ENCODE data around the gene IQGAP2.

IQGAP2 gene

DNA sequence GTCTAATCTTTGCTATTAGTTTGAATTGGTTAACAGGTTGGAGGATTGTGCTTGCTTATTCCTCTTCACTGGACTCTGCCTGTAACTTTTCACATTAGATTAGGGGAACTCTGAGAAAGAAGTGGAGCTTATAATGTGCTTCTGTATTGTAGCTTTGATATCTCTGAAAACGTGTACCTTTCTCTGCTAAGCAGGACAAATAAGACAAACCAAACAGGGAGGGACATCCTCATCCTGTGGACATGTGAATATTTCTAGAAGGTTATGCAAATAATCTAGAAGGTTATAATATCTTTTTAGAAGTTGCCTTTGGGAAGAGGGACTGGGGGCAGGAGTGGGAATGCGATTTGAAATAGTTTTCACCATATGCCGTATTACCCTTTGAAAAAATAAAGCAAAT is 11.7 kb downstream of the IQGAP2 start:
- Histone ChIP-seq H3K4me2 (peak overlapping the region in 3 of 11 experiments; percentile 25 to 65 (median 60); a peak in 5 of 22 replicates), H3K4me1 (peaks cover 22 to 50% (median 34%) of the 10 kb centered on the region in 10 experiments), H3K9ac (no peak overlapping the region), H3K4me3 (no peak overlapping the region), H3K27ac (no peak overlapping the region), H4K20me1 (peaks cover 41 to 100% (median 100%) of the 10 kb centered on the region in 11 experiments; a peak in 21 of 22 replicates), H3K36me3 (peaks cover 3 to 69% (median 37%) of the 10 kb centered on the region in 11 experiments; a peak in 18 of 22 replicates), H3K27me3 (no peaks in the 10 kb centered on the region), H3K9me3 (replicated peaks in 1 of 11) (peaks cover 0 to 7% (median 0%) of the 10 kb centered on the region in 11 experiments; a peak in 2 of 22 replicates)
- TF ChIP-seq Cebpa-rat (IDR thresholded peaks at IDR 0.05), result no peak

GRCh38 chr5:76415855-76416254 is 12.8 kb downstream of the IQGAP2 start:
- H4K20me1 ChIP-seq, result peaks cover 34 to 100% (median 99%) of the 10 kb centered on the region in 11 experiments; a peak in 21 of 22 replicates
- peaks cover 0 to 7% (median 0%) of the 10 kb centered on the region in 11 experiments; a peak in 3 of 22 replicates for H3K9me3 ChIP-seq (replicated peaks in 1 of 11)
- H3K4me3 ChIP-seq, result no peak overlapping the region
- peaks cover 5 to 68% (median 33%) of the 10 kb centered on the region in 11 experiments; a peak in 18 of 22 replicates for H3K36me3 ChIP-seq
- H3K4me2 ChIP-seq, result no peak overlapping the region; a peak in 1 of 22 replicates
- no peak overlapping the region for H3K9ac ChIP-seq
- no peak for TF ChIP-seq Cebpa-rat (IDR thresholded peaks at IDR 0.05)
- H3K4me1 ChIP-seq, result peaks cover 23 to 45% (median 36%) of the 10 kb centered on the region in 10 experiments
- no peaks in the 10 kb centered on the region for H3K27me3 ChIP-seq
- no peak overlapping the region for H3K27ac ChIP-seq

DNA sequence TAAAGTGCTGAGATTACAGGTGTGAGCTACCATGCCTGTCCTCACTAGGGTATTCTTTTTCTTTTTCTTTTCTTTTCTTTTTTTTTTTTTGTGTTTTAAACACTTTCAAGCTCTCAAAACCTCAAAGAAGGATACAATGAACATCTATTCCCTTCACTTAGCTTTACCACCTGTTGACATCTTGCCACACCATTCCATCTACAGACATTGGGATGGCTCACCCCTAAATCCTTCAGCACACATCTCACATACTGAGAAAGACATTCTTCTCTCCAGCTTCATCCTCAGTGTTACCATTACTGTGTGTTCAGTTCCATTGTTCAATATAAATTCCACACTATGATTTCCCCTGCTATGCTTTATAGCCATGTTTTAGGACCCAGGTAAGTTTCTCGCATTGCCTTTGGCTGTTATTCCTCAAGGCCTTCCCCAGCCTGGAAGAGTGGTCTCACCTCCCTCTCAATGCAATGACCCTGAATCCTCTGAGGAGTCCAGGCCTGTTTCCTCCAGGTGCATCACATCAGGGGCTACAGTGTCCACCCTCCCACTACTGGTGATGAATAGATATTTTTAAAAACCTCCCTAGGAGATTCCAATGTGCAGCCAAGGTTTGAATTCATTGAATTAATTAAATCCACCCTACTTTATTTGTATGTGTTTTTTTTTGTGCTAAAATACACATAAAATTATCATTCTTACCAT is 16.7 kb downstream of the IQGAP2 start:
- no peak overlapping the region for H3K27ac ChIP-seq
- H3K4me2 ChIP-seq, result 0 out of 22 replicates have a peak overlapping the region, but pooled peaks of 1 of the 11 experiments have one; percentile 5
- peaks cover 41 to 56% (median 46%) of the 10 kb centered on the region in 10 experiments for H3K4me1 ChIP-seq
- no peaks in the 10 kb centered on the region for H3K27me3 ChIP-seq
- no peak overlapping the region for H3K9ac ChIP-seq
- peaks cover 18 to 100% (median 99%) of the 10 kb centered on the region in 11 experiments; a peak in 21 of 22 replicates for H4K20me1 ChIP-seq
- no peak overlapping the region for H3K4me3 ChIP-seq
- peaks cover 5 to 52% (median 18%) of the 10 kb centered on the region in 11 experiments; a peak in 18 of 22 replicates for H3K36me3 ChIP-seq
- peaks cover 0 to 7% (median 0%) of the 10 kb centered on the region in 11 experiments; a peak in 3 of 22 replicates for H3K9me3 ChIP-seq (replicated peaks in 1 of 11)
- TF ChIP-seq Cebpa-rat (IDR thresholded peaks at IDR 0.05), result no peak

DNA sequence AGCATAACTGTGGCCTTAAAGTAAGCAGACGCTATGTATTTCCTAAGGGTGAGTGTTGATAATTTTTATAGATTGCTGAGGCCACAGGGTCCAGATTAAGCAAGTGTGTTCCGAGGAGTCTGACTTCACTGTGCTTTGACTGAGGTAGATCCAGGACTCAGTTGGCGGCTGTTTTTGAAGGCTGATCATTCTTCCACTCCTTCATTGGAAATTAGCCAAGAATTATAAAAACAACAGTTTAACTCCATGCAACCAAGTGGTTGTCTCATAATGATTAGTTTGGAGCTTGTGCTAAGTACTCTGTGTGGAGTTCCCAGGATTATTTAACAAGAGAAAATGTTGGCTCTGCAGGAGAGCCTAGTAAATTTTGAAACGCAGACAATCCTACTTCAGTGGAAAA is 19.1 kb downstream of the IQGAP2 start:
- H3K4me3 ChIP-seq, result no peak overlapping the region
- TF ChIP-seq Cebpa-rat (IDR thresholded peaks at IDR 0.05), result no peak
- no peak overlapping the region for H3K9ac ChIP-seq
- H4K20me1 ChIP-seq, result peaks cover 26 to 100% (median 99%) of the 10 kb centered on the region in 11 experiments; a peak in 21 of 22 replicates
- H3K4me1 ChIP-seq, result peaks cover 66 to 81% (median 70%) of the 10 kb centered on the region in 10 experiments
- peak overlapping the region; percentile 3 to 93 (median 89); a peak in 17 of 22 replicates for H3K4me2 ChIP-seq
- H3K36me3 ChIP-seq, result peaks cover 5 to 42% (median 18%) of the 10 kb centered on the region in 11 experiments; a peak in 14 of 22 replicates
- no peaks in the 10 kb centered on the region; a peak in 2 of 22 replicates for H3K9me3 ChIP-seq (replicated peaks in 1 of 11)
- H3K27me3 ChIP-seq, result no peaks in the 10 kb centered on the region
- peak overlapping the region in 2 of 11 experiments; percentile 18 to 65; a peak in 1 of 22 replicates for H3K27ac ChIP-seq

DNA sequence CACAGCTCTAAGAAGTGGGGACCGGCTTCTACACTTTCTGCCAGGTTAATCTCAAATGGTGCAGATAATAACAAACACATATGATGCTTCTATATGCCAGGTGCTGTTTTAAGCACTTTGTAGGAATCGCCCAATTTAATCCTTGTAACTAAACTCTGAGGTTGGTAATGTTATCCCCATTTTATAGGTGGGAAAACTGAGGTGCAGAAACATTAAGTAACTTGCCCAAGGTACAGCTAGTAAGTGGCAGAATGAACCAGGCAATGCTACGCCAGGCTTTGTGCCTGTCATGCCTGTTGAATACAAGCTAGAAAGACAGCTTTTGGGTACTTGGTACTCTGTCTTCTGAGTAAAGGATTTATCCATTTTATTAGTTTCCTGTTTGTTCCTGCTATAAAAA is 19.7 kb downstream of the IQGAP2 start:
- Histone ChIP-seq H3K4me3 (no peak overlapping the region), H4K20me1 (peaks cover 26 to 100% (median 99%) of the 10 kb centered on the region in 11 experiments; a peak in 21 of 22 replicates), H3K27me3 (no peaks in the 10 kb centered on the region), H3K4me2 (peak overlapping the region; percentile 79 to 93 (median 89); a peak in 21 of 22 replicates), H3K9ac (no peak overlapping the region), H3K27ac (peak overlapping the region in 3 of 11 experiments; percentile 62 to 65 (median 65); a peak in 3 of 22 replicates), H3K9me3 (replicated peaks in 1 of 11) (no peaks in the 10 kb centered on the region; a peak in 1 of 22 replicates), H3K36me3 (peaks cover 5 to 43% (median 18%) of the 10 kb centered on the region in 11 experiments; a peak in 14 of 22 replicates), H3K4me1 (peaks cover 71 to 86% (median 75%) of the 10 kb centered on the region in 10 experiments)
- no peak for TF ChIP-seq Cebpa-rat (IDR thresholded peaks at IDR 0.05)

GRCh38 chr5:76425146-76425545 is 22.1 kb downstream of the IQGAP2 start:
- Histone ChIP-seq H3K9me3 (replicated peaks in 1 of 11) (no peaks in the 10 kb centered on the region; a peak in 1 of 22 replicates), H3K27ac (peak overlapping the region in 10 of 11 experiments; percentile 2 to 65 (median 50); a peak in 19 of 22 replicates), H3K4me2 (peak overlapping the region; percentile 79 to 93 (median 89)), H3K4me1 (peaks cover 90 to 95% (median 94%) of the 10 kb centered on the region in 10 experiments), H4K20me1 (peaks cover 19 to 99% (median 84%) of the 10 kb centered on the region in 11 experiments; a peak in 21 of 22 replicates), H3K27me3 (no peaks in the 10 kb centered on the region), H3K4me3 (peak overlapping the region in 9 of 10 experiments; percentile 12 to 46 (median 30); a peak in 10 of 20 replicates), H3K36me3 (peaks cover 0 to 39% (median 8%) of the 10 kb centered on the region in 11 experiments; a peak in 12 of 22 replicates), H3K9ac (peak overlapping the region; percentile 1 to 61 (median 30); a peak in 16 of 22 replicates)
- TF ChIP-seq Cebpa-rat (IDR thresholded peaks at IDR 0.05), result no peak

DNA sequence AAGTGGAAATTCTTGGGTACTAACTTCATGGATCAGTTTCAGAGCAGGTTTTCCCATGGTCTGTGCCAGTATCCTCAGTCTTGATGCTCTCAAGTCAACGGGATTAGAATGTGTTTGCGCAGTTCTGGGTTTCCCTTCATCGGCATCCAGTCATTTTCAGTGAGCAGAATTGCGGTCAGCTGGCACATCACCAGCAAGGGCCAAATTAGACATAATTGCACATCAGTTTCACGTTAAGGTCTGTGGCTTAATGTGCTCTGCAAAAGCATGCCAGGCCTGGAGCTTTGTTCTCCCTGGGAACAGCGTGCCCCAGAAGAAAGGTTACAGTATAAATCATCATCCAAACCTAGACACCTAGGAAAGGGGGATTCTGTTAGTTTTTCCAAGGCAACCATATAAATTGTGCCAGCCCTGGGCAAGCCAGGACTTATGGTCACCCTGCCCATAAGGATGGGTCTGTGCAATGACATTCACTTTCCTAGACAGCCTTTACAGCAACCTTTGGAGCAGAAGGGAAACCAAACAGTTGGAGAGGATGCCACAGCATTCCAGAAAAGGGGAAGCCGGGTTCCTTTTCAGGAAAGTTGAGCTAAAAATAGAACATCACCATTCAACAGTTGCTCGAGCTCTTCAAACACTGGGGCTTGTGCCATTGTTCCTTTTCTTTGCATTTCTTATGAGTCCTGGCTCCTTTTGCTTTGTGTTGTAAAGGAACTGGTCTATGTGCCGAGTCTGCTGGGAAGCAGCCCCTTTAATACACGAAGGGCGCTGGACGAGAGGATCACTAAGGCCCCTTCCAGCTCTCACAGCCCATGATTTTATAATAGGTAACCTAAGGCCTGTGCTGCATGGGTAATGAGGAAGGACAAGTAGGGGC is 23.1 kb downstream of the IQGAP2 start:
- Histone ChIP-seq H3K4me1 (peaks cover 90 to 97% (median 95%) of the 10 kb centered on the region in 10 experiments), H3K27me3 (no peaks in the 10 kb centered on the region), H4K20me1 (peaks cover 19 to 99% (median 76%) of the 10 kb centered on the region in 11 experiments; a peak in 21 of 22 replicates), H3K27ac (peak overlapping the region in 9 of 11 experiments; percentile 16 to 65 (median 51); a peak in 18 of 22 replicates), H3K9me3 (replicated peaks in 1 of 11) (no peaks in the 10 kb centered on the region), H3K36me3 (peaks cover 0 to 36% (median 8%) of the 10 kb centered on the region in 11 experiments; a peak in 12 of 22 replicates), H3K4me3 (peak overlapping the region in 9 of 10 experiments; percentile 6 to 46 (median 29); a peak in 10 of 20 replicates), H3K4me2 (peak overlapping the region; percentile 79 to 93 (median 89)), H3K9ac (peak overlapping the region in 8 of 11 experiments; percentile 12 to 61 (median 29); a peak in 12 of 22 replicates)
- TF ChIP-seq Cebpa-rat (IDR thresholded peaks at IDR 0.05), result no peak
